GM19328 (cell line): ENCODE data around the gene NCF1.
"Not testable (repeated sequence)": the region's sequence is repeated elsewhere in the genome, so short reads cannot be mapped to it uniquely, and the experiment has no call there.

Experiments
- ATAC-seq: cut with Tn5 transposase; IDR thresholded peaks from one replicate; pipeline ENCODE4 v1.9.1; 2021; ENCODE audit warnings: mild to moderate bottlenecking, moderate library complexity; ENCODE audit not compliant: unreplicated experiment

Gene NCF1

DNA sequence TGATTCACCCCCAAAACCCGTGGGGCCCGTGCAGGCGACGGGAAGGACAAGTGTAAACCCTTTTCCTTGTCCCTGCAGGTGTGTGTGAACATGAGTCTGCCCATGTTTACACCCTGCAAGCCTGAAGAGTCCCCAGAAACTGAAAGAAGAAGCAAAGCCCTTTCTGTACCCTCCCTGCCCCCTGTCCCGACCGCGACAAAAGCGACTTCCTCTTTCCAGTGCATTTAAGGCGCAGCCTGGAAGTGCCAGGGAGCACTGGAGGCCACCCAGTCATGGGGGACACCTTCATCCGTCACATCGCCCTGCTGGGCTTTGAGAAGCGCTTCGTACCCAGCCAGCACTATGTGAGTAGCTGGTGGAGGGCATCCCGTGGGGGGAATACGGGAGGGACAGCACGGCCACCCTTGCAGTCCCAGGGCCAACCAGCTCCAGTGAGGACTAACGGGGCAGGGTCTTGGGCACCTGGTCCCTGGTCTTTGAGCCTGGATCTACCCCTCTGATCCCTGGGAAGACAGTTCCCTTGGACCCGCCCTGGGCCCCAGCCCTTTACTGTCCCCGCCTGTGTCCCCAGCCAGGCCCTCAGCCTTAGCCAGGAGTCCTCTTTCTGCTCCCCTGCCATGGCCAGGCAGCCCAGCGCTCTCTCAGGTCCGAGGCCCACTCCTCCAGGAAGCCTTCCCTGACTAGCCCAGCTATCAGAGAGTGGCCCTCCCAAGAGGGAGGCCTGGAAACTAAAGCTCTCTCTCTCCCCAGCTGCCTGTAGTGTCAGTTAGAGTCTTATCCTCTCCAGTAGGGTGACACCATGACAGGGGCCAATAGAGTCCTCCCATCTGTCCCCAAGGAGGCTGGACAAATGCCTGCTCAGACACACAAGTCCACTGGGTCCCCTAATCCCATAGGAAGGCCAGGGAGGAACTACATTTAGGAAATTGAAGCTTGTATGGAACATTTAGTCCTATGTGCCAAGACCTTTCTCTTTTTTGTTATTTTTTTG is at the start of gene NCF1:
TSS of gene NCF1 (plus strand) at position 252 of the 991 bp plus-strand sequence. CDS start at position 273, 21 bp downstream.
- ATAC-seq = peak; percentile 62

DNA sequence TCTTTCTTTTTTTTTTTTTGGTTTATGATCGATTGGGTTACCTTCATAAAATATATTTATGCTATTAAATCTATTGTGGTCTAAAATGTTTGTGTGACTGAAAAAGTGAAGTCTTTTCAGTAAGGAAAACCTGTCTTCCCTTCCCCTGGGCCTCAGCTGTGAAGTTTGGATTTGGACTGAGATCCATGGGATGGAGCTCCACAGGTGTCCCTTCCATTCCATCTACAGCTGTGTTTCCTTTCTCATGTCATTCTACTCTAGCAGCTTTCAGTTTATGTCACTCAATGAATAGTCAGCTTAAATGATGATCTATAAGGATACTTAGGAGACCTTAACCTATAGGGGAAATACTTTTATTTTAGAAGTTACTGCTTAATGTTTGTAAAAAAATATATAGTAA is 48.0 kb upstream of the NCF1 start:
- no peak for ATAC-seq

DNA sequence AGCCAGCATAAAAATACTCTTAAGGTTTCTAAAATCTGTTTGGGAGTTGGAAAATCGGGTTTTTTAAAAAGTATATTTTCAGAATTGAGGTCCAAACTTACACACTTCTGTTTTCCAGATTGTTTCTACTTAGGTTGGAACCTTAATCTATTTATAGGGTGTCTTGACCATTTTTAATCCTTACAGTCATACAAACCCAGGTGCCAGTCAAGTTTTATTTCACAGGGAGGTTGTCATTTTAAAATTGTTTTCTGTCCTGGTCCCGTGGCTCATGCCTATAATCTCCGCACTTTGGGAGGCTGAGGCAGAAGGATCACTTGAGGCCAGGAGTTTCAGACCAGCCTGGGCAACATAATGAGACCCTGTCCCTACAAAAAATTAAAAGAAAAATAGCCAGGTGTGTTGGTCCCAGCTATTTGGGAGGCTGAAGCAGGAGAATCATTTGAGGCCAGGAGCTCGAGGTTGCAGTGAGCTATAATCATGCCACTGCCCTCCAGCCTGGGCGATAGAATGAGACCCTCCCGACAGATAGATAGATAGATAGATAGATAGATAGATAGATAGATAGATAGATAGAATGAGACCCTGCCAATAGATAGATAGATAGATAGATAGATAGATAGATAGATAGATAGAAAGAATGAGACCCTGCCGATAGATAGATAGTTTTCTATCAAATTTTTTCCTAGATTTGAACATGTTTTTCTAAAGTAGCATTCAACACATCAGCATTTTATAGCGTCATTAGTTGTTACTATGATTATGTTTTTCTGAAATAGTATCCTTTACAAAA is 47.3 kb upstream of the NCF1 start:
- no peak for ATAC-seq

- ATAC-seq = not testable (repeated sequence)
Observed at GRCh38 chr7:74728686-74729085, 45.1 kb upstream of the NCF1 start.

DNA sequence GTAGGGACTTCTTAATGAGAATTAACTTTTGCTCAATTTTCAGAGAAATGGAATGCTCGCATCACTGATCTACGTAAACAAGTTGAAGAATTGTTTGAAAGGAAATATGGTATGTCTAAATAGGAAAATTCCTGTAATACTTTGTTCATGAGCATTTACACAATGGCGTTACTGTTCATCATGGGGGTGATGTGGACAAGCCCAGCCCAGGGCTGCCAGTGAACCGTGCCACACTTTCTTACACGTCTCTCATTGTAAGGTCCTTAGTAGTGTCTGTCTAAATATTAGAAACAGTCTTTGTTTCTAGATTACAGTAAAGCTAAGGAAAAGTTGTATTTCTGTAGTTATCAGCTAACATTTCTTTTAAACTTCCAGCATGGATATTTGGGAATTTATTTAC is 43.6 kb upstream of the NCF1 start:
- ATAC-seq = not testable (repeated sequence)

DNA sequence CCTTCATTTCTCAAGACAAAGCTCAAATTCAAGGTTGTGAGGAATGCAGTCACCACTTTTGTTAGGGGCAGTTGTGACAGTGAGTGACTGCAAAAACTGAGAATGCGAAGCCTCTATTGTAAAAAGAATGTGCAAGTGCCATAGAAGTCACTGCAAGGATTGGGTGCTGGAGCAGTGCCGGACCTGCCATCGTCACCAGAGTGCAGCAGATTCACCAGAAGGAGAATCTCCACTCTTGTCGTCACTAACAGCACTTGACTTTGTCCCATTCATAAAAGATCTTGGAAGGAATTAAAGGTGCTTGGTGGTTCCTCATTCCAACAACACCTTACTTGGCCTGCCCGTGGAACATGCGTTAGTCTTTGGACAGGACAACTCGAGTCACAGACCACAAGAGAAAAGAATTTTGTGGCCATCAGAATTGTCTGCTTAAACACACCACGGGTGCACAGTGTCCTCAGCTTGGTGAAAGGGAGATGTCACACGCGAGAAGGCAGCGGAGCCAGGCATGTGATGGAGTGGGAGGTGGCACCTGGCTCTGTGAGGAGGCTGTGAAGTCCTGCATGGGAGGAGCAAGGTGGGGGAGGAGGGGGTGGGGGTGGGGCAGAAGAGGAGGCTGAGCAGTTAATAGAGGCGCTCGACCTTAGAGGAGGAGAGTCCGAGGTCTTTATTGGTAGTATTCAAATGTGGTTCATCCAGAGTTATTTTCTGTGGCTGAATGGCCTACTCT is 33.7 kb upstream of the NCF1 start:
- ATAC-seq = not testable (repeated sequence)

DNA sequence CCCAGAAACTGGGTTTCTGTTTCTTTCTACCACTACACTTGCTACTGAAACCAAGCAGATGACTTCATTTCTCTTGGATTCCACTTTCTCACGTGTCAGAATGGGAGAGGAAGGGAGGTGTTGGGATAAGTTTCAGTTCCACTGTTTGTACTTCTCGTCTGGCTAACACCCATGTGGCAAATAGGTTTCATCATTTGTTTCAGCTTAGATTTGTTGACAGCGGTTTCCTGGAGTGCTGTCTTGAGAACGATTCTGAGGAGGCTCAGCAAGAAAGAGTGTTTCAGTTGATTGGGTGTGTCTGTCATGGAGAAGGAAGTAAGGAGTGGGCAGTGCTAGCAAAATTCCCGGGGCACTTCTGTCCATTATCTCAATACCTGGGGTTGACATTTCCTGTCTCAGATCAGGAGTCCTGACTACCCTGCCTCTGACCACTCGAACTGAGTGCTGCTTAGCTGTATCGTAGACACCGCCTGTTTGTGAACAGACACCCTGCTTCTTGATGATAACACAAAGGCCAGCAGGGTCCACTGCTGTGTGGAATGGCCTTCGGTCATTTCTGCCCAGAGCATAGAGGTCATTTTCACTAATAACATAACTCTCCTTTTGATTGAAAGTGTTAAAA is 29.8 kb upstream of the NCF1 start:
- ATAC-seq = not testable (repeated sequence)

DNA sequence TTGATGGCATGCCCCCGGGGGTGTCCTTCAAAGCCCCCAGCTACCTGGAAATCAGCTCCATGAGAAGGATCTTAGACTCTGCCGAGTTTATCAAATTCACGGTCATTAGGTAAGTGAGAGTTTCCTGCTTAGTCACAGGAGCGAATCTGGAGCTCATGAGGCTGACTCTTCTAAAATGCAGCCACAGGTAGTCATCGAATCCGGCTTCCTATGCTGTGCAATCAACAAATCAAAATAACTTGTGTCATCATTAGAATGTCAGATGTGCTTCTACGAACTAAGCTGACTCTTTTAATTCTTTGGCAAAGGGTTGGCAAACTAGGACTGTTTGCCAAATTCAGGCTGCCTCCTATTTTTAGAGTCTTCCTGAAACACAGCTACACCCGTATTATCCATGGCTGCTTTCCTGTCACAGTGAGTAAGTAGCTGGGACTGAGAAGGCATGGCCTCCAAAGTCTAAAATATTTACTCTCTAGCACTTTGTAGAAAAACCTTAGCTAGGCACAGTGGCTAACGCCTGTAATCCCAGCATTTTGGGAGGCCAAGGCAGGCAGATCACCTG is 19.8 kb upstream of the NCF1 start:
- not testable (repeated sequence) for ATAC-seq

DNA sequence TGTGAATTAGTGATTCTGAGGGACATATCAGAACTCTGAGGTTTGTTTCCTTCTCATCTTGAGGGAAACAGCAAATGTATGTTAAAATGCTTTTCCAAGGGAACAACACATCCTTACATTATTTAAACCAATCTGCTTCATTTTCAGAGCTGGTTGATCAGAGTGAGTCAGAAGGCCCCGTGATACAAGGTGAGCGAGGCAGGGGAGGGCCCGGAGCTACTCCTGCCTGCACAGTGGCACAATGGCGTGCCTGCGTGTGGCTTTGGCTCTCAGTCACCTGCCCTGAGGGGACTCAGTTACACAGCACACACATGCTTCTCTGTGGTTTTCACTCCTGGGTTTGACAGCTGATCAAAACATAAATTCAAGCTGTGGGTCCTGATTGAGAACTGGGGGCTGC is 17.1 kb upstream of the NCF1 start:
- ATAC-seq = not testable (repeated sequence)

- ATAC-seq = not testable (repeated sequence)
Observed at GRCh38 chr7:74758268-74758667, 15.5 kb upstream of the NCF1 start.

DNA sequence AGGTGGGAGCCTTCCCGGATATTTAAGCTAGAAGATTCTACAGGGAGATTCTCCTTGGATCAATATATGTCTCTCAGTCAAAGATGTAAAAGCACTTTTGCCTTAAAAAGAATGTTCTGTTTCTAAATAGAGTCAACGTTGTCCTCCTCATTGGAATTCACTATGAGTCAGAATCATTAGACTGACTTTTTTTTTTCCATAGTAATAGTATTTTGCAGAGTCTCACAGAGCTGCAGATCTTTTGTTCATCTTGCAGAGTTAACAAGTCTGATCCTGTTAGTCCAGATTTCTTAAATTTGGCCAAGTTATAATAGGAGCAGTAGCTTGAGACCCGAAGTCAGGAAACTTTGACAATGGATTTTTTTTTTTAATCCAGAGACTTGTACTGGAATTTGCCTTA is 14.8 kb upstream of the NCF1 start:
- ATAC-seq = not testable (repeated sequence)

DNA sequence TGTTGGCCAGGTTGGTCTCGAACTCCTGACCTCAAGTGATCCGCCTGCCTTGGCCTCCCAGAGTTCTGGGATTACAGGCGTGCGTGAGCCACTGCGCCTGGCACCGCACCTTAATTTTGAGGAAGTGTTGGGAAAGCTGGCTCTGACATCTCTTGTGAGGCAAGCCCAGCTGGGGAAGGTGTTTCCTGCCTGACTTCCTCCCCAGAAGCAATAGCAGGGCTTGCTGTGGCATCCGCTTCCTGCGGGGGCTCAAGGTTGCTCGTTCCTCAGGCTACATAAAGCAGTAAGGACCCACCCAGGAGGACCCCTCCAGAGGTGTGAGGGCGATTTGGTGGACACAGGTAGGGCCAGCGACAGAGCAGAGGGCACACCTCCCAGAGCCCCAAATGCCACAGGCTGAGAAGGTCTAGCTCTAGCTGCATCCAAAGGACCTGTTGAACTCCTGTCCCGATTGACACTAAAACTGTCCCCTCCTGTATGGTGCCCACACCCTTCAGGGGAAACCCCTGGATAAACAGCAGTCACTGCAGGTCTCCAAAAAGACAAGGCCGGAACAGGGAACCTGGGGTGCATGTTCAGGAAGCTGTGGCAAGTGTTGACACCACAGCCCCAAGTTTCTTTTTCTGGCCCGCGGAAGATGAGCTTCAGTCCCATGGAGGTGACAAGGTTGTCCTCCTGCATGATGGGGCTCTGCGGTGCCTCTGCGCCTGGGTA is 8.4 kb upstream of the NCF1 start:
- ATAC-seq = not testable (repeated sequence)

DNA sequence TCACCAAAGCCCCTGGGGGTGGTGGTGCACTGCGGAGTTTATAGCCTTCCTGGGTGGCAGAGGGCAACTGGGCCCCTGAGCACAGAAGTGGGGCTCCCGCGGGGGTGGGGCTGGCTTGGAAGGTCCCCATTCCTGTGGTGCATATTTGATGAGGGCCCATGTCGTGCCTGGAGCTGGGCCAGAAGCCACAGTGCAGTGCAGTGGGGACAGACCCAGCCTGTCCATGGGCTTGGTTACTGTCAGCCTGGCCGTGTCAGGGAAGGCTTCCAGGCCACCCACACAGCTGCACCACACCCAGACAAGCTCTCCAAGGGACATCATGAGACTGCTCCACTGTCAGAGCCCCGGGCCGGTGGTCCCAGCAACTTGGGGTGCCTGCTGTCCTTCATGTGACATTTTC is 7.3 kb upstream of the NCF1 start:
- ATAC-seq = not testable (repeated sequence)

DNA sequence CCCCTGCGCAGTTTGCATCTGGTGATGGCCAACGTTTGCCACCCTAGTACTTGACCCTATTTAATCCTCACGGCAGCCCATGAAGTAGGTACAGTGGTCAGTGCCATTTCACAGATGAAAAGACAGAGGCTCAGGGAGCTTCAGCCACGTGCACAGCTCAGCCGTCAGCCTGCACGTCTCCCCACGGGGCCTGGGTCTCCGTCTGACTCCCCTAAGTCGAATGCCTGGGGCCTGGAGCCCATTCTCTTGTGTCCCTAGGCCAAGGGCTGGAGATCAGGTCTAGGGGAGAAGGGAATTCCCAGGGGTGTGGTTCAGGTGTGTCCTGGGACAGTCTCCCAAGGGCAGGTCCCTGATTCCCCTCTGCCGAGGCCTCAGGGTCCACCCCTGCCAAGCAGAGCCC is 6.8 kb upstream of the NCF1 start:
- ATAC-seq = not testable (repeated sequence)

DNA sequence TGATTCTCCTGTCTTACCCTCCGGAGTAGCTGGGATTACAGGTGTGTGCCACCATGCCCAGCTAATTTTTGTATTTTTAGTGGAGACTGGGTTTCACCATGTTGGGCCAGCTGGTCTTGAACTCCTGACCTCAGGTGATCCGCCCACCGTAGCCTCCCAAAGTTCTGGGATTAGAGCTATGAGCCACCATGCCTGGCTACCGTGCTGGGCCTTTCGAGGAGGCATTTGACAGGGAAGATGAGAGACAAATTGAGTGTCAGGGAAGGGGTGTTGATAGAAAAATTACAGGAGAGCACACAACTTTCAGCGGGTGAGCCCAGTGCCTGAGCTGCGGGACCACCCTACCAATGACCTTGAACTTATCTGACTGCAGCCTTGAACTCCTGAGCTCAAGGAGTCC is 3.7 kb upstream of the NCF1 start:
- ATAC-seq = not testable (repeated sequence)

GRCh38 chr7:74772093-74772492 is 1.7 kb upstream of the NCF1 start:
- ATAC-seq = not testable (repeated sequence)

DNA sequence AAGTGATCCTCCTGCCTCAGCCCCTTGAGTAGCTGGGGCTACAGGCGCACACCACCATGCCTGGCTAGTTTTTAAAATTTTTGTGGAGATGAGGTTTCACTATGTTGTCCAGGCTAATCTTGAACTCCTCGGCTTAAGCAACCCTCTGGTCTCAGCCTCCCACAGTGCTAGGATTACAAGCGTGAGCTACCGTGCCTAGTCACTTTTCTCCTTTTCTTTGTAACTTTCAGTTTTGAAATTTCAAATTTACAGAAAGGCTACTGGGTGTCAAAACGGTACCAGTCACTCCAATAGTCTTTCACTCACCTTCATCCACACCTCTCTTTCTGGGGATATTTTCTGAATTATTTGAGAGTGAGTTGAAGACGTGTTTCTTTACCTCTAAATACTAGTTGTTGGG is 1.3 kb downstream of the NCF1 start:
- ATAC-seq = not testable (repeated sequence)

GRCh38 chr7:74779053-74779452 is 5.2 kb downstream of the NCF1 start:
- ATAC-seq = not testable (repeated sequence)

DNA sequence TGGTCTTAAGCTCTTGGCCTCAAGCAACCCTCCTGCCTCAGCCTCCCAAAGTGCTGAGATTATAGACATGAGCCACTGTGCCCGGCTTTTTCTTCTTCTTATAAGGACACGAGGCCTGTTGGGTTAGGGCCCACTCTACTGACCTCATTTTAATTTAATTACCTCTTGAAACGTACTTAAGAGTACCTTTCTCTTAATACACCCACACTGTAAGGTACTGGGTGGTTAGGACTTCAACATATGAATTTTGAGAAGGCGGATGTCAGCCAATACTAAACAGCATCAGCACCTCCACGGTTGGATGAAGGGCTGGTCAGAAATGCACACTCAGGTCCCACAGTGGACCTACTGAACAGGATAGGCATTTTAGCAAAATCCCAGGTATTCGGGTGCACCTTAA is 7.9 kb downstream of the NCF1 start:
- ATAC-seq = not testable (repeated sequence)
